Suppressor macrophage treated with lipopolysaccharide for 1 hour (primary cell): ENCODE data around the gene TUFM.
"Not testable (repeated sequence)": the region's sequence is repeated elsewhere in the genome, so short reads cannot be mapped to it uniquely, and the experiment has no call there.

Experiments
- DNase-seq, 3 donors: peaks; one replicate each; pipeline ENCODE4 v3.0.0-alpha.2; 2020 to 2022

Gene TUFM

GRCh38 chr16:28838558-28838918 lies 7.6 kb downstream of the TUFM start:
- no peak for DNase-seq

DNA sequence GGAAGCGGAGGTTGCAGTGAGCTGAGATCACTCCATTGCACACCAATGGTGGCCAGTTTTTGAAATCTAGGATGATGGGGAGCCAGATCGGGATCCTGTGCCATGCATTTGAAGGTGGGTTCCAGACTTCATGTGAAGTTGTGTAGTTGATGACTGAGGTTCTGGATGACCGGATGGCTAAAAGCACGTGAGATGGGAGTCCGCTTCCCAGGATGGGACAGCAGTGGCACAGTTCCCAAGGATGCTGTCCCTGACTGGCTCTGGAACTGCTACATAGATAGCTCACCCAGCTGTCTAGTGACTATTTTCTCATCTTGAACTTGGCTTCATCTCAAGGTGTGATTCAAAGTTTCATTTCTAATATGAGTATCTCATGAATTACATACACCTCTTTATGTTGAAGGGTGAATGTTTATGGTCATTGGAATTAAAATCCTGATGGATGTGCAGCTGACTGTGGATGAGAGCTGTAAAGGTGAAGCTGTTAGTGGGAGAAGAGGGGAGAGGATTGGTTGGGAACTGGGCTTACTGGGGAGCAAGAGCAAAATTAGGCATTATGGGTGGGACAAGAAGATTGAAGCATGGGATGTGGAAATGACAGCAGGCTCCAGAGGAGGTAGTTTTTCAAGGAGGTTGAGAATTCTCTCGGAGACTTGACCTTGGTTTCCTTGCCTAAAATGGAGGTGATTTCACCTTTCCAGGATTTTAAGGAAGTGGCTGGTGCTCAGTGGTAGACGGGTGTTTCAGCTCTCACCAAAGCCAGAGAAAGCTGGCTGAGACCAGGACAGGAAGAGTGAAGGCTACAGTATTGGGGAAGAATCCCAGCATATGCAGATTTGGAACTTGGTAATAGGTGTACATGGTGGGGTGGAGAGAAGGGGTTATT lies 8.2 kb downstream of the TUFM start:
- no peak for DNase-seq

- DNase-seq: no peak
These were observed 9.4 kb downstream of the TUFM start for GRCh38 chr16:28836761-28837064.

GRCh38 chr16:28835864-28836760 lies 10.0 kb downstream of the TUFM start:
- DNase-seq: no peak

DNA sequence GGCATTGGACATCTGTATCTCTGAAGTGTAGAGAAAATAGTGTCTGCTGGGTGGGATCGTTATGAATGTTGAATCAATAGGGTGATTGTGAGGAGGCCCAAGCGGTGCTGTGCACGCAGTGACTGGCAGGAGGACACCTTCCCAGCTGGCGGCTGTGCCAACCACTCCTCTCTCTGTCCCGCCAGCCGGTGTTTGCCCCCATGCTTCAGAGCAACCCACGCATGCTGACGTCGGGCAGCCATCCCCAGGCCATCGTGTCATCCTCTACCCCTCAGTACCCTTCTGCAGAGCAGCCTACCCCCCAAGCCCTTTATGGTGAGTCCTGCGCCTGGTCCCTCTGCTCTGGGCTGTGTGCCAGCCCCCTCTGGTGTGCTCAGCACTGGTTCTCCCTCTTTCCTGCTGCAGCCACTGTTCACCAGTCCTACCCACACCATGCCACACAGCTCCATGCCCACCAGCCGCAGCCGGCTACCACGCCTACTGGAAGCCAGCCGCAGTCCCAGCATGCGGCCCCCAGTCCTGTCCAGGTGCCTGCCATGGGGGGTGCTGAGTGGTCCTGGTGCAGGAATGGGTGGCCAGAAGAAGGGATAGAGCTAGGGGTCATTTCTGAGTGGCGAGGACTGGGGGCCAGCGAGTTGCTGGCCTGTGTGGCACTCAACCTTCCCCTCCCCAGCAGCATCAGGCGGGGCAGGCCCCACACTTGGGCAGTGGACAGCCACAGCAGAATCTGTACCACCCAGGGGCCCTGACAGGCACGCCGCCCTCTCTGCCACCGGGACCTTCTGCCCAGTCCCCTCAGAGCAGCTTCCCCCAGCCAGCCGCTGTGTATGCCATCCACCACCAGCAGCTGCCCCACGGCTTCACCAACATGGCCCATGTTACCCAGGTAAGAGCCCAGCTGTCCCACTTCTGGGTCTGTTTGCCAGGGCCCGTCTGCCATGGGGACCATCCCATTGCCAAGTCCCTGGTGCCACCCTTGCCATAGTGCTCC lies 11.0 kb downstream of the TUFM start:
- DNase-seq: no peak

- no peak for DNase-seq
These were observed 11.8 kb downstream of the TUFM start for GRCh38 chr16:28834349-28834748.

- DNase-seq: no peak
These were observed 15.6 kb downstream of the TUFM start for GRCh38 chr16:28830531-28830930.

GRCh38 chr16:28829747-28830146 lies 16.4 kb downstream of the TUFM start:
- no peak for DNase-seq

GRCh38 chr16:28826141-28826540 lies 20.0 kb downstream of the TUFM start:
- no peak for DNase-seq

DNA sequence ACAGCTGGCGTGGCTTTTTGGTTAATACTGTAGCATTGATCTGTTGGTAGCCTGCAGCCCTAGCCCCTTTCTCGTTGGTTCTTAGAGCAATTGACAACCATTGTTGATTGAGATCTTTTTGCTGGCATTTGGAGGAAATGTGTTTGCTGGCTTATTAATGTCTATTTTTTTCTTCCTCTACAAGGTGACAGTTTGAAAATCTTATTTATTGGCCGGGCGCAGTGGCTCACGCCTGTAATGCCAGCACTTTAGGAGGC lies 21.5 kb downstream of the TUFM start:
- no peak for DNase-seq

DNA sequence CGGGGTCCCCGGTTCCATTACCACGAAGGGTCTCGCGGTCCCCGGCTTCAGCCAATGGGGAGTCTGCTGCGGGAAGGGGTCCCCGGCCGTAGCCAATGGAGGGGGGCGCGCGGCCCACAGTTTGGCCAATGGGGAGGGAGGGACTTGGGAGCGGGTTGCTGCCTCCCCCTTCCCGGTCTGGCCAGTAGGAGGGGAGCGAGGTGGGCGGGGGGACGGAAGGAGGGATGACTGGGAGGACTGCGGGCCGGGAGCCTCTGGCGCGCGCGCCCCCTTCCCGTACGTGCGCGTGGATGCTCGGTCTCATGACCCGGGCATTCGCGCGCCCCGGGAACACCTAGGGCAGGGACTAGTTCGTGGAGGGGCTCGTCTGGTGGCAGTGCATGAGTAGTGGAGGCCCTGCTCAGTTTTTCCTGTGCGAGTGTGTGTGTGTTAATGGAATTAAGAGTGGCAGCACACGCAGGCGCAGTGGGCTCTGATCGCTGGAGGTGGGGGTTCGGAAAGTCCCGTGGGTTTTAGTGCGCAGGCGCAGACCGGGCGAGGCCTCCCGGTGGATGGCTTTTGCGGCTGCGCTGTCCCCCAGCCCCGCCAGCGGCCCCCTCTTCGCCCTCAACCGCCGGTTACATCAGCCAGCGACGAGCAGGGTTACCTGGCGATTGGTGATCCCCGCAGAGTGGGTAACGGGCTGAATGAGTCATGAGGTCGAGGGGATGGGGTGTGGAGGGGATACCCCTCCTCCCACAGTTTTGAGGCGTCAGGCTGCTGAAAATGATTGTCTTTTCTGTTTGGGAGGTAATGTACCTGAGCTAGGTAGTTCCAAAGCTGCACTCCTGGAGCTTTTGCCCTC lies 22.1 kb downstream of the TUFM start:
- DNase-seq: peak; percentile 97 to 99 (median 97)

GRCh38 chr16:28823291-28823872 lies 22.8 kb downstream of the TUFM start:
- DNase-seq: no peak

DNA sequence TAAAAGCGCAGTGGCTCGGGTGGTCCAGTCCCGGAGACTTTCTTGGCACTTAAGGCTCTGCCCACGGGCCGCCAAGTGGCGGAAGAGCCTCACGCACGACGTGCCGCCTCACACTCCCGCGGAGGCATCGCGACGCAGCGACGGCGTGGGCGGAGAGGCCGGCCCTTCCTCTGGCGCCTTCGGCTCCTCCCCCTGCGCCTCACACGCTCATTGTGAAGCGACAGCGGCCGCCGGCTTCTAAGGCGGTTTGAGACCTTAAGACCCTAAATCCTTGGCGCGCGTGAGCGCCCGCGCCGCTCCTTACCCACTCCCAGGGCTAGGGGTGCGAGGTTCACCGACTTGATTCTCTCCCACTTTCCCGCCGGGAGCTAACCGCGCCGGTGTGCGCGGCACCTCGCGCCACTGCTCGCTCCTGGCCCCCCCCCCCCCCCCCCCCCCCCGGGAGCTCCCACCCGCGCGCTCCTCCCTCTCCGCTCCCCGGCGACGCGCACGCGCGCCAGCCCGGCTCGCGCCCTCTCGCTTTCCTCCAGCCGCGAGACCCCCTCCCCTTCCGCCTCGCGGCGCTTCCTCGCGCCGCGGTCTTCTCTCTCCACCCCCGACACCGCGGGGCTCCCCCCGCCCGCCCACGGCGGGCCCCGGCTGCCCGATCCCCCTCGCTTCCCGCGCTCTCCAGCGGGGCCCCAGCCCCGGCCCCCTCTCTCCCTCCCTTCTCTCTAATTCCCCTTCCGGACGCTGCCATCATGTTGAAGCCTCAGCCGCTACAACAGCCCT lies 23.4 kb downstream of the TUFM start, which contains the start of gene ATXN2L:
TSS of gene ATXN2L (plus strand) at position 480 of the 771 bp plus-strand sequence. CDS start at position 741, 261 bp downstream.
- DNase-seq: peak; percentile 99 to 100 (median 99)

GRCh38 chr16:28821874-28822519 lies 24.2 kb downstream of the TUFM start:
- no peak for DNase-seq

GRCh38 chr16:28820546-28820945 lies 25.6 kb downstream of the TUFM start:
- not testable (repeated sequence) for DNase-seq

DNA sequence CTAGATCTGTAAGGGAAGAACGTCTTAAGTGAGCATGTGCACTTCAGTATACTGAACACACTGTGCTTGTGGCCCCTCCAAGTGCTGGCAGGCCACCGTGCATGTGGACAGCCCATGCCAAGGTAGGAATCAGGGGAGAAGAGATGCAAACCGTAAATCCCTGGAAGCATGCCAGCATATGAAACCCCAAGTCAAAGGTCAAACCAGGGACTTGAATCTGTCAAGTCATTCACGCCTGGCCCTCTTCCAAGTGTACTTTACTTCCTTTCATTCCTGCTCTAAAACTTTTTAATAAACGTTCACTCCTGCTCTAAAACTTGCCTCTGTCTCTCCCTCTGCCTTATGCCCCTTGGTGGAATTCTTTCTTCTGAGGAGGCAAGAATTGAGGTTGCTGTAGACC lies 26.1 kb downstream of the TUFM start:
- DNase-seq: peak in 1 of 3 donors; percentile 10

GRCh38 chr16:28807445-28808120 lies 38.6 kb downstream of the TUFM start:
- not testable (repeated sequence) for DNase-seq

GRCh38 chr16:28802235-28803019 lies 43.7 kb downstream of the TUFM start:
- DNase-seq: peak in 2 of 3 donors; percentile 83 to 91
